Heart left ventricle (tissue), 13 donors: ENCODE results near the gene EGFL6.

Experiments
- CTCF ChIP-seq, 12 donors: fragments of 200-600 bp; sonication (generic) in 4 of 12; IDR thresholded peaks; one replicate each; pipeline versions ENCODE4 v1.5.0 to v1.8.0; 2018 to 2022; ENCODE audit warnings: antibody characterized with exemption in 12 of 12, mild to moderate bottlenecking in 5 of 12
- POLR2A ChIP-seq, 2 donors: fragments of 450-650 bp; IDR thresholded peaks; one replicate each; pipeline ENCODE4 v1.6.1; 2017; ENCODE audit warnings: antibody characterized with exemption in 2 of 2, mild to moderate bottlenecking in 2 of 2, moderate library complexity in 2 of 2
- donor health status: ischemic (EF 13 %, LVEDD 7.1; RV severe dilation, severe dysfunction).
- donor health status: DM: no; HTN: yes; CAD: no.
- donor health status: DM: no; HTN: no; CAD: no.
- donor health status: ischemic (EF 25% LVEDD 6.9; RV normal size, moderate dysfunction).
- donor health status: ischemic (EF 25% LVEDD 5.7; RV mildly dilated, moderate dysfunction).
- donor health status: ischemic (EF 35%, LVEDD 5.7; RV mildly dilated, moderate dysfunction).
- donor health status: nonischemic (EF 11% LVEDD 7.7; RV severe dilation, severe dysfunction).
- donor health status: DM: yes; HTN: yes; CAD: no.
- donor health status: PGD.
- donor health status: ischemic (EF 29% LVEDD 5.4; RV normal size, mild dysfunction).
- donor health status: nonischemic (EF 23%, LVEDD 6.1; RV moderate dilation, normal function).

DNA sequence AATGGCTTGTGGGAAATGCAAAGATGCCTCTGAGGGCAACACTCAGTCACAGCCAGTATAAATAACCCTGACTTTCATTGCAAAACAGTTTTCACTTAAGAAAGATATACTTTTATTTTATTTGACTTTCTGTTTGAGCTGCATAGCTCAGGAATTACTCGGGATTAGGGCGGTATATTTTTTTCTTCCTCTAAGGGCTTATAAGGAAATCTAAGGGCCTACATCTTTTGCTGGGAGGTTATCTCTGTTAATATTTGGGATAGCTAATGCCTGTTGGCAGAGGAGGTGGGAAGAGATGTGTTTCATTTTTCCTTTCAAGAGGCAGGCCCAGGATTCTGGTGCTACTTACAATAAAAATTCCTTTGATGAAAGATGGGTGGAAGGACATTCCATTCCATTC lies 28.8 kb upstream of the EGFL6 start:
- TF ChIP-seq CTCF (IDR thresholded peaks at IDR 0.05) (no peak), POLR2A (IDR thresholded peaks at IDR 0.05) (no peak)
